A673 (cell line): ENCODE measurements around the gene RFTN1. TPM values are rescaled to one million over a fixed set of nuclear protein-coding genes. Genes with fewer than 3 reads are reported as not detected.

Experiments
- BruUV-seq: library from RNA; stranded (reverse); fragments of 400-500 nt; replicated peaks from 2 replicates; lab custom pipeline; 2021; lab: Mats Ljungman, UMichigan
- CTCF ChIA-PET: fragments of 300-600 bp; sonication (Branson Sonifier 250); formaldehyde crosslinking; loops from one replicate; lab custom pipeline; 2022; ENCODE audit warnings: antibody characterized with exemption; lab: Charles Lee
- POLR2A ChIA-PET: fragments of 300-600 bp; sonication (Branson Sonifier 250); formaldehyde crosslinking; loops from one replicate; lab custom pipeline; 2022; ENCODE audit warnings: antibody characterized with exemption; ENCODE audit not compliant: low non-redundant PET; lab: Charles Lee
- DNase-seq: peaks from one replicate; pipeline ENCODE4 v3.0.0-alpha.2; 2015; ENCODE audit warnings: low spot score
- H3K27ac ChIP-seq: fragments of 200-600 bp; sonication (generic); 2 replicates; pipeline ENCODE4 v1.5.1; 2016; ENCODE audit warnings: mixed run types, low read depth, mild to moderate bottlenecking, mixed read lengths, antibody characterized with exemption, low read length; ENCODE audit not compliant: poor library complexity, severe bottlenecking
- H3K27me3 ChIP-seq: fragments of 200-600 bp; sonication (generic); replicated peaks from 2 replicates; pipeline ENCODE4 v1.6.1; 2017; ENCODE audit warnings: mixed run types, low read depth, mild to moderate bottlenecking, mixed read lengths, antibody characterized with exemption, low read length; ENCODE audit not compliant: insufficient read depth, poor library complexity
- H3K36me3 ChIP-seq: fragments of 200-600 bp; sonication (generic); 2 replicates; pipeline ENCODE4 v1.6.1; 2016; ENCODE audit warnings: mixed run types, mild to moderate bottlenecking, mixed read lengths, antibody characterized with exemption, low read length; ENCODE audit not compliant: insufficient read depth, poor library complexity, severe bottlenecking
- H3K4me1 ChIP-seq: fragments of 200-600 bp; sonication (generic); 2 replicates; pipeline ENCODE4 v1.6.1; 2017; ENCODE audit warnings: mixed run types, mild to moderate bottlenecking, mixed read lengths, antibody characterized with exemption, low read length; ENCODE audit not compliant: insufficient read depth, poor library complexity, severe bottlenecking
- H3K4me3 ChIP-seq: fragments of 200-600 bp; sonication (generic); 2 replicates; pipeline ENCODE4 v1.5.1; 2016; ENCODE audit warnings: low read depth, mixed run types, mild to moderate bottlenecking, mixed read lengths, low read length; ENCODE audit not compliant: poor library complexity, severe bottlenecking
- H3K9me3 ChIP-seq: fragments of 200-600 bp; sonication (generic); 2 replicates; pipeline ENCODE4 v1.6.1; 2016; ENCODE audit warnings: mixed run types, low read depth, mild to moderate bottlenecking, mixed read lengths, antibody characterized with exemption, low read length; ENCODE audit not compliant: poor library complexity, severe bottlenecking
- CTCF ChIP-seq: fragments of 300-800, 200-600 bp; sonication (generic); conservative IDR thresholded peaks from 2 replicates; pipeline ENCODE4 v1.5.1; 2017; ENCODE audit warnings: low read depth, mild to moderate bottlenecking, antibody characterized with exemption, low read length, moderate library complexity, mixed read lengths
- EZH2 ChIP-seq: fragments of 200-600 bp; sonication (generic); IDR thresholded peaks from 2 replicates; pipeline ENCODE4 v1.6.1; 2017; ENCODE audit warnings: borderline replicate concordance, low read depth, mild to moderate bottlenecking, mixed read lengths, antibody characterized with exemption, low read length; ENCODE audit not compliant: poor library complexity, severe bottlenecking
- intact Hi-C: fragments of 100-400 bp; cut with micrococcal nuclease; formaldehyde crosslinking; loops from one replicate; pipeline ENCODE4 v1.10.0; 2022; ENCODE audit not compliant: unreplicated experiment
- total RNA-seq: library from RNA; stranded (reverse); gene quantifications from 2 replicates; pipeline ENCODE4 v1.2.3, GENCODE V29; 2021

Gene RFTN1
- total RNA-seq, 1 experiment from 2014 or later, result 0.60 TPM

GRCh38 chr3:16452261-16452660 lies 61.2 kb downstream of the RFTN1 start:
- intact Hi-C loops, result no loop called here
- no TSS peak for BruUV-seq
- ChIA-PET POLR2A (no interaction called here), CTCF (no interaction called here)
- no peak overlapping the region for H3K4me3 ChIP-seq
- peaks cover 27% of the 10 kb centered on the region for H3K27me3 ChIP-seq
- H3K4me1 ChIP-seq, result peaks cover 9% of the 10 kb centered on the region
- H3K9me3 ChIP-seq, result no peaks in the 10 kb centered on the region
- no peak for TF ChIP-seq CTCF
- TF ChIP-seq EZH2, result no peak
- H3K36me3 ChIP-seq, result no peaks in the 10 kb centered on the region
- no peak overlapping the region for H3K27ac ChIP-seq
- DNase-seq, result no peak

- Histone ChIP-seq H3K4me3 (no peak overlapping the region), H3K27ac (no peak overlapping the region), H3K36me3 (no peaks in the 10 kb centered on the region), H3K9me3 (no peaks in the 10 kb centered on the region), H3K4me1 (peaks cover 9% of the 10 kb centered on the region), H3K27me3 (peaks cover 16% of the 10 kb centered on the region)
- no peak for DNase-seq
- ChIA-PET POLR2A (no interaction called here), CTCF (no interaction called here)
- TF ChIP-seq CTCF, result no peak
- TF ChIP-seq EZH2, result no peak
- no TSS peak for BruUV-seq
- intact Hi-C loops, result no loop called here
Observed at GRCh38 chr3:16449369-16449768, 64.1 kb downstream of the RFTN1 start.

- no TSS peak for BruUV-seq
- ChIA-PET POLR2A (no interaction called here), CTCF (no interaction called here)
- Histone ChIP-seq H3K36me3 (no peaks in the 10 kb centered on the region), H3K27me3 (peaks cover 9% of the 10 kb centered on the region), H3K4me3 (no peak overlapping the region), H3K9me3 (no peaks in the 10 kb centered on the region), H3K27ac (no peak overlapping the region), H3K4me1 (peaks cover 9% of the 10 kb centered on the region)
- intact Hi-C loops, result no loop called here
- TF ChIP-seq EZH2 (no peak), CTCF (no peak)
- DNase-seq, result peak; percentile 87
Observed at GRCh38 chr3:16448639-16449070, 64.8 kb downstream of the RFTN1 start.
